Measurements from ENCODE around the gene TMEM131L.
A peak's percentile ranks its signal among the peaks of the same experiment; 100 is the strongest.

Gene TMEM131L

GRCh38 chr4:153471698-153472093 lies 5.5 kb downstream of the TMEM131L start:
- TF ChIP-seq TAF1 (IDR thresholded peaks at IDR 0.05; ENCODE audit: low read depth, low read length) (no peak), POLR2A (IDR thresholded peaks at IDR 0.05; ENCODE audit: low read depth, low read length) (no peak), POLR2AphosphoS5 (IDR thresholded peaks at IDR 0.05; ENCODE audit: low read depth, low read length) (no peak), PAX5 (IDR thresholded peaks at IDR 0.05; ENCODE audit: insufficient read depth, low read length, severe bottlenecking) (no peak), SPI1 (IDR thresholded peaks at IDR 0.05; ENCODE audit: low read depth, low read length) (peak; percentile 27; the same call in 1 of the 2 replicates)
- FAIRE-seq (peak; percentile 62), DNase-seq (ENCODE audit: insufficient read length, low spot score) (no peak)

- DNase-seq (ENCODE audit: insufficient read length, low spot score) (no peak), FAIRE-seq (peak; percentile 23)
- TF ChIP-seq POLR2AphosphoS5 (IDR thresholded peaks at IDR 0.05; ENCODE audit: low read depth, low read length) (no peak), PAX5 (IDR thresholded peaks at IDR 0.05; ENCODE audit: insufficient read depth, low read length, severe bottlenecking) (no peak), SPI1 (IDR thresholded peaks at IDR 0.05; ENCODE audit: low read depth, low read length) (peak; percentile 87)
These were observed 6.2 kb downstream of the TMEM131L start for GRCh38 chr4:153472122-153473037.

GRCh38 chr4:153474251-153474650 lies 8.1 kb downstream of the TMEM131L start:
- no peak for TF ChIP-seq POU2F2 (IDR thresholded peaks at IDR 0.05; ENCODE audit: low read depth, low read length)
- no peak for TF ChIP-seq POLR2AphosphoS5 (IDR thresholded peaks at IDR 0.05; ENCODE audit: low read depth, low read length)
- DNase-seq (ENCODE audit: insufficient read length, low spot score) (no peak), FAIRE-seq (no peak)

GRCh38 chr4:153476829-153477574 lies 10.8 kb downstream of the TMEM131L start:
- FAIRE-seq, result peak; percentile 71
- no peak for DNase-seq (ENCODE audit: insufficient read length, low spot score)

GRCh38 chr4:153479101-153479500 lies 12.9 kb downstream of the TMEM131L start:
- DNase-seq (ENCODE audit: insufficient read length, low spot score) (no peak), FAIRE-seq (peak; percentile 9)
- no peak for TF ChIP-seq TAF1 (IDR thresholded peaks at IDR 0.05; ENCODE audit: low read depth, low read length)
- no peak for TF ChIP-seq POLR2A (IDR thresholded peaks at IDR 0.05; ENCODE audit: low read depth, low read length)
- TF ChIP-seq POLR2AphosphoS5 (IDR thresholded peaks at IDR 0.05; ENCODE audit: low read depth, low read length), result no peak
- no peak for TF ChIP-seq POU2F2 (IDR thresholded peaks at IDR 0.05; ENCODE audit: low read depth, low read length)
- no peak for TF ChIP-seq SPI1 (IDR thresholded peaks at IDR 0.05; ENCODE audit: low read depth, low read length)
- no peak for TF ChIP-seq PAX5 (IDR thresholded peaks at IDR 0.05; ENCODE audit: insufficient read depth, low read length, severe bottlenecking)

More at GRCh38 chr4:153476829-153477574, 10.8 kb downstream of the TMEM131L start:
- TF ChIP-seq POU2F2 (IDR thresholded peaks at IDR 0.05; ENCODE audit: low read depth, low read length), result no peak
- no peak for TF ChIP-seq SPI1 (IDR thresholded peaks at IDR 0.05; ENCODE audit: low read depth, low read length)
- TF ChIP-seq TAF1 (IDR thresholded peaks at IDR 0.05; ENCODE audit: low read depth, low read length), result no peak
- no peak for TF ChIP-seq PAX5 (IDR thresholded peaks at IDR 0.05; ENCODE audit: insufficient read depth, low read length, severe bottlenecking)
- no peak for TF ChIP-seq POLR2AphosphoS5 (IDR thresholded peaks at IDR 0.05; ENCODE audit: low read depth, low read length)
- no peak for TF ChIP-seq POLR2A (IDR thresholded peaks at IDR 0.05; ENCODE audit: low read depth, low read length)

GRCh38 chr4:153480704-153481103 lies 14.5 kb downstream of the TMEM131L start:
- peak; percentile 67 for FAIRE-seq
- TF ChIP-seq POLR2AphosphoS5 (IDR thresholded peaks at IDR 0.05; ENCODE audit: low read depth, low read length) (no peak), PAX5 (IDR thresholded peaks at IDR 0.05; ENCODE audit: insufficient read depth, low read length, severe bottlenecking) (no peak), TAF1 (IDR thresholded peaks at IDR 0.05; ENCODE audit: low read depth, low read length) (no peak), POLR2A (IDR thresholded peaks at IDR 0.05; ENCODE audit: low read depth, low read length) (no peak), SPI1 (IDR thresholded peaks at IDR 0.05; ENCODE audit: low read depth, low read length) (no peak), POU2F2 (IDR thresholded peaks at IDR 0.05; ENCODE audit: low read depth, low read length) (no peak)
- no peak for DNase-seq (ENCODE audit: insufficient read length, low spot score)

GRCh38 chr4:153481478-153481877 lies 15.3 kb downstream of the TMEM131L start:
- no peak for FAIRE-seq
- no peak for TF ChIP-seq POLR2A (IDR thresholded peaks at IDR 0.05; ENCODE audit: low read depth, low read length)
- no peak for TF ChIP-seq POLR2AphosphoS5 (IDR thresholded peaks at IDR 0.05; ENCODE audit: low read depth, low read length)
- TF ChIP-seq POU2F2 (IDR thresholded peaks at IDR 0.05; ENCODE audit: low read depth, low read length), result no peak
- no peak for TF ChIP-seq PAX5 (IDR thresholded peaks at IDR 0.05; ENCODE audit: insufficient read depth, low read length, severe bottlenecking)
- TF ChIP-seq SPI1 (IDR thresholded peaks at IDR 0.05; ENCODE audit: low read depth, low read length), result no peak
- TF ChIP-seq TAF1 (IDR thresholded peaks at IDR 0.05; ENCODE audit: low read depth, low read length), result no peak
- DNase-seq (ENCODE audit: insufficient read length, low spot score), result no peak

GRCh38 chr4:153483432-153484418 lies 17.6 kb downstream of the TMEM131L start:
- TF ChIP-seq POLR2A (IDR thresholded peaks at IDR 0.05; ENCODE audit: low read depth, low read length) (no peak), TAF1 (IDR thresholded peaks at IDR 0.05; ENCODE audit: low read depth, low read length) (no peak), PAX5 (IDR thresholded peaks at IDR 0.05; ENCODE audit: insufficient read depth, low read length, severe bottlenecking) (no peak), SPI1 (IDR thresholded peaks at IDR 0.05; ENCODE audit: low read depth, low read length) (no peak), POLR2AphosphoS5 (IDR thresholded peaks at IDR 0.05; ENCODE audit: low read depth, low read length) (no peak), POU2F2 (IDR thresholded peaks at IDR 0.05; ENCODE audit: low read depth, low read length) (no peak)
- DNase-seq (ENCODE audit: insufficient read length, low spot score) (no peak), FAIRE-seq (peak; percentile 72)
